Fibroblast of lung (primary cell): ENCODE data around the gene OR8K5. TPM values are rescaled to one million over a fixed set of nuclear protein-coding genes. Genes with fewer than 3 reads are reported as not detected.

Experiments used
- DNase-seq, 2 donors: peaks; one replicate each; pipeline versions ENCODE4 v3.0.0 to v3.0.0-alpha.2; 2010; ENCODE audit warnings: low read depth in 2 of 2
- H2AFZ ChIP-seq: 2 replicates; pipeline ENCODE4 v1.5.1; 2012; ENCODE audit warnings: low read length, control low read depth, inconsistent platforms
- H3K27ac ChIP-seq: 2 replicates; pipeline ENCODE4 v1.5.1; 2011; ENCODE audit warnings: low read length, control low read depth; ENCODE audit not compliant: insufficient read depth
- H3K27me3 ChIP-seq: 2 replicates; pipeline ENCODE4 v1.5.1; 2011; ENCODE audit warnings: mild to moderate bottlenecking, low read length; ENCODE audit not compliant: control insufficient read depth, insufficient read depth
- H3K36me3 ChIP-seq: 2 replicates; pipeline ENCODE4 v1.5.1; 2011; ENCODE audit warnings: low read length; ENCODE audit not compliant: control insufficient read depth, insufficient read depth
- H3K4me1 ChIP-seq: 2 replicates; pipeline ENCODE4 v1.5.1; 2011; ENCODE audit warnings: low read length; ENCODE audit not compliant: control insufficient read depth, insufficient read depth; ENCODE audit errors: extremely low read depth
- H3K4me2 ChIP-seq: 2 replicates; pipeline ENCODE4 v1.5.1; 2011; ENCODE audit warnings: low read length, control low read depth; ENCODE audit not compliant: insufficient read depth; ENCODE audit errors: extremely low read depth
- H3K4me3 ChIP-seq, 4 experiments: fragments of 200-600 bp in 1 of 4; sonication (generic) in 1 of 4; replicated peaks in 1 of 4; 2 replicates each; pipeline ENCODE4 v1.5.1; 2011 to 2016; ENCODE audit warnings: low read length in 4 of 4, low read depth in 3 of 4, mild to moderate bottlenecking in 3 of 4, control low read depth in 2 of 4, inconsistent platforms in 1 of 4, mixed read lengths in 1 of 4; ENCODE audit not compliant: insufficient read depth in 1 of 4; ENCODE audit errors: control extremely low read depth in 1 of 4
- H3K79me2 ChIP-seq: 2 replicates; pipeline ENCODE4 v1.5.1; 2012; ENCODE audit warnings: mild to moderate bottlenecking, low read length, inconsistent platforms; ENCODE audit not compliant: control insufficient read depth, insufficient read depth
- H3K9ac ChIP-seq: 2 replicates; pipeline ENCODE4 v1.5.1; 2011; ENCODE audit warnings: mild to moderate bottlenecking, low read length, control low read depth; ENCODE audit not compliant: insufficient read depth
- H3K9me3 ChIP-seq: 2 replicates; pipeline ENCODE4 v1.5.1; 2012; ENCODE audit warnings: low read depth, low read length; ENCODE audit not compliant: control insufficient read depth, insufficient read depth
- H4K20me1 ChIP-seq: 2 replicates; pipeline ENCODE4 v1.5.1; 2011; ENCODE audit warnings: low read length; ENCODE audit not compliant: control insufficient read depth, insufficient read depth; ENCODE audit errors: extremely low read depth
- CTCF ChIP-seq, 2 donors: IDR thresholded peaks in 1 of 2; conservative IDR thresholded peaks in 1 of 2; 1 replicate in 1 of 2; 2 replicates in 1 of 2; pipeline ENCODE4 v1.5.1; 2011 to 2012; ENCODE audit warnings: low read length in 2 of 2, control low read depth in 1 of 2, inconsistent platforms in 1 of 2, low read depth in 1 of 2, mild to moderate bottlenecking in 1 of 2
- EZH2 ChIP-seq: IDR thresholded peaks from 2 replicates; pipeline ENCODE4 v1.5.1; 2012; ENCODE audit warnings: low read length, control low read depth, mild to moderate bottlenecking; ENCODE audit errors: missing control alignments
- polyA minus RNA-seq: library from RNA; depleted of rRNA, polyadenylated mRNA; stranded (reverse); fragments of >200 nt; gene quantifications from 2 replicates; pipeline ENCODE4 v1.2.3, GENCODE V29; 2011; ENCODE audit warnings: low replicate concordance
- polyA plus RNA-seq, 2 donors: library from polyadenylated mRNA; depleted of rRNA in 1 of 2; stranded (reverse) in 1 of 2; unstranded in 1 of 2; fragments of >200 nt; gene quantifications; 2 replicates each; pipeline ENCODE4 v1.2.1, GENCODE V29; 2011 to 2012; ENCODE audit warnings: missing spikeins in 1 of 2
- total RNA-seq: library from RNA; depleted of rRNA; stranded (reverse); fragments of >200 nt; gene quantifications from 2 replicates; pipeline ENCODE4 v1.2.1, GENCODE V29; 2014

OR8K5 gene, protein sequence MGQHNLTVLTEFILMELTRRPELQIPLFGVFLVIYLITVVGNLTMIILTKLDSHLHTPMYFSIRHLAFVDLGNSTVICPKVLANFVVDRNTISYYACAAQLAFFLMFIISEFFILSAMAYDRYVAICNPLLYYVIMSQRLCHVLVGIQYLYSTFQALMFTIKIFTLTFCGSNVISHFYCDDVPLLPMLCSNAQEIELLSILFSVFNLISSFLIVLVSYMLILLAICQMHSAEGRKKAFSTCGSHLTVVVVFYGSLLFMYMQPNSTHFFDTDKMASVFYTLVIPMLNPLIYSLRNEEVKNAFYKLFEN
- total RNA-seq: not detected in 2 replicates
- not detected in 2 replicates for polyA plus RNA-seq
- polyA plus RNA-seq (2012): not detected in 2 replicates
- not detected in 2 replicates for polyA minus RNA-seq

DNA sequence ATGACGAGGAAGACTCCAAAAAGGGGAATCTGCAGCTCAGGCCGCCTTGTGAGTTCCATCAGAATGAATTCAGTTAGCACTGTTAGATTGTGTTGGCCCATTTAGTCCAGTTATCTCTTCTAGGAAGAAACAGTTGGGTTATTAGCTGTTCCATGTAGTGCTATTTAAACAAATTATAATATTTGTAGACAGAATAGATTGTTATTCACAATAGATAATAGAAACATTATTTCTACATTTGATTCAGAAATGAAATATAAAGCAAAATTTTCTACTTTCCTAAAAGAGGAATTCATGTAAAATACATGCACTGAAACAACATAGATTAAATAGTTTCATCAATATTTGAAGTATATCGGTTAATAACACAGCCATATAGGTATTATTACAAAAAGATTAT is at the start of gene OR8K5:
TSS of gene OR8K5 (minus strand) at position 101 of the 400 bp plus-strand sequence. CDS start at position 101, 0 bp downstream.
- Histone ChIP-seq H3K79me2 (no peaks in the 10 kb centered on the region), H3K4me2 (no peak within 1 kb of the TSS), H3K36me3 (no peaks in the 10 kb centered on the region), H4K20me1 (no peaks in the 10 kb centered on the region), H3K9ac (no peak within 1 kb of the TSS), H3K4me1 (no peaks in the 10 kb centered on the region), H3K27ac (no peak within 1 kb of the TSS), H3K9me3 (no peaks in the 10 kb centered on the region), H3K4me3 (no peak within 1 kb of the TSS), H2AFZ (no peak within 1 kb of the TSS), H3K27me3 (no peaks in the 10 kb centered on the region)
- DNase-seq: no peak
- TF ChIP-seq CTCF (conservative IDR thresholded peaks at IDR 0.05 in 1 of 2, IDR thresholded peaks at IDR 0.05 in 1 of 2; ENCODE audit: low read depth in 1 of 2, low read length in 2 of 2) (no peak), EZH2 (no peak)

- Histone ChIP-seq H4K20me1 (no peaks in the 10 kb centered on the region), H3K36me3 (no peaks in the 10 kb centered on the region), H3K27ac (no peak overlapping the region), H3K4me3 (no peak overlapping the region), H3K79me2 (no peaks in the 10 kb centered on the region), H3K9ac (no peak overlapping the region), H3K9me3 (no peaks in the 10 kb centered on the region), H3K4me1 (no peaks in the 10 kb centered on the region), H3K27me3 (no peaks in the 10 kb centered on the region), H3K4me2 (no peak overlapping the region), H2AFZ (no peak overlapping the region)
- DNase-seq: no peak
- no peak for TF ChIP-seq CTCF (conservative IDR thresholded peaks at IDR 0.05 in 1 of 2, IDR thresholded peaks at IDR 0.05 in 1 of 2; ENCODE audit: low read depth in 1 of 2, low read length in 2 of 2)
- TF ChIP-seq EZH2: no peak
These were observed 47.7 kb upstream of the OR8K5 start for GRCh38 chr11:56207790-56208189.

GRCh38 chr11:56197367-56197766 is 37.2 kb upstream of the OR8K5 start:
- Histone ChIP-seq H3K27ac (no peak overlapping the region), H3K9ac (no peak overlapping the region), H4K20me1 (no peaks in the 10 kb centered on the region), H2AFZ (no peak overlapping the region), H3K4me1 (no peaks in the 10 kb centered on the region), H3K4me3 (no peak overlapping the region), H3K4me2 (no peak overlapping the region), H3K36me3 (no peaks in the 10 kb centered on the region), H3K9me3 (no peaks in the 10 kb centered on the region), H3K27me3 (no peaks in the 10 kb centered on the region), H3K79me2 (no peaks in the 10 kb centered on the region)
- no peak for DNase-seq
- no peak for TF ChIP-seq CTCF (conservative IDR thresholded peaks at IDR 0.05 in 1 of 2, IDR thresholded peaks at IDR 0.05 in 1 of 2; ENCODE audit: low read depth in 1 of 2, low read length in 2 of 2)
- TF ChIP-seq EZH2: no peak
